Retinal pigment epithelial cell (primary cell): Measurements from ENCODE around the gene RALB.
A peak's percentile ranks its signal among the peaks of the same experiment; 100 is the strongest.

Experiments used
- DNase-seq: peaks from one replicate; pipeline ENCODE4 v3.0.0-alpha.2; 2010; ENCODE audit warnings: low read depth
- H3K4me3 ChIP-seq: 2 replicates; pipeline ENCODE4 v1.5.1; 2011; ENCODE audit warnings: mild to moderate bottlenecking, low read length, control low read depth, moderate library complexity
- TF ChIP-seq, protein P1 (sequence below): conservative IDR thresholded peaks from 2 replicates; pipeline ENCODE4 v1.5.1; 2011; ENCODE audit warnings: low read depth, low read length, control low read depth, inconsistent platforms

The RALB gene

DNA sequence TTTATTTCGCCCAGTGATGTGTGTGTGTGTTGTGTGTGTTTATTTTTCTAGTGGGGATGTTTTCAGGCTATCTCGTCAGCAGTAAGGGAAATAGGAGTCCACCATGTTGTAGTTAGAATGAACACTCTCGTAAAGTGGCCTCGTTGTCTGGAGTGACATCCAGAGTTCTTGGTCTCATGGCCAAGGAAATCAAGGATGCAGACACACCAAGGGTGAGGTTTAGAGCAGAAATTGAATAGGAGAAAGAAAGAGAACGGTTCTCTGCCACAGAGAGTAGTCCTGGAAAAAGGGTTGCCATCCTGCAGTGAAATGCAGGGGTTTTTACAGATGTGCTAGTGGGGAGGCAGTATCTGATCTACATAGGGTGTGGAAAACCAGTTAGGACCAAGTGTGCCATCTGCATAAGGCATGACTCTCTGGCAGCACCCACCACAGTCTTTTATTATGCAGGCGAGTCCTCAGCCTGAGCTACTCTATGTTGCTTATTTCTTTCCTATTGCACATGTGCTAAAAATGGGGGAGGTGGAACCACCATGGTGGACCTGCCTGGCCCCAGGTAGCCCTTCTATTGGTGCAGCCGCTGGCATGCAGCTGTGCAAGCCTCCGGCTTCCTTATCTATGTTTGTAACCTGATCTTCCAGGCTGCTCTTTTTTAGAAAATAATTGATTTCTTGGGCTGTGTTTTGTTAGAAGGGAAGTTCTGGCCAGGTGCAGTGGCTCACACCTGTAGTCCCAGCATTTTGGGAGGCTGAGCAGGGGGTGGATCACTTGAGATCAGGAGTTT is 23.2 kb downstream of the RALB start:
- no peak overlapping the region for H3K4me3 ChIP-seq
- DNase-seq: no peak
- TF ChIP-seq, protein P1, sequence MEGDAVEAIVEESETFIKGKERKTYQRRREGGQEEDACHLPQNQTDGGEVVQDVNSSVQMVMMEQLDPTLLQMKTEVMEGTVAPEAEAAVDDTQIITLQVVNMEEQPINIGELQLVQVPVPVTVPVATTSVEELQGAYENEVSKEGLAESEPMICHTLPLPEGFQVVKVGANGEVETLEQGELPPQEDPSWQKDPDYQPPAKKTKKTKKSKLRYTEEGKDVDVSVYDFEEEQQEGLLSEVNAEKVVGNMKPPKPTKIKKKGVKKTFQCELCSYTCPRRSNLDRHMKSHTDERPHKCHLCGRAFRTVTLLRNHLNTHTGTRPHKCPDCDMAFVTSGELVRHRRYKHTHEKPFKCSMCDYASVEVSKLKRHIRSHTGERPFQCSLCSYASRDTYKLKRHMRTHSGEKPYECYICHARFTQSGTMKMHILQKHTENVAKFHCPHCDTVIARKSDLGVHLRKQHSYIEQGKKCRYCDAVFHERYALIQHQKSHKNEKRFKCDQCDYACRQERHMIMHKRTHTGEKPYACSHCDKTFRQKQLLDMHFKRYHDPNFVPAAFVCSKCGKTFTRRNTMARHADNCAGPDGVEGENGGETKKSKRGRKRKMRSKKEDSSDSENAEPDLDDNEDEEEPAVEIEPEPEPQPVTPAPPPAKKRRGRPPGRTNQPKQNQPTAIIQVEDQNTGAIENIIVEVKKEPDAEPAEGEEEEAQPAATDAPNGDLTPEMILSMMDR: no peak

DNA sequence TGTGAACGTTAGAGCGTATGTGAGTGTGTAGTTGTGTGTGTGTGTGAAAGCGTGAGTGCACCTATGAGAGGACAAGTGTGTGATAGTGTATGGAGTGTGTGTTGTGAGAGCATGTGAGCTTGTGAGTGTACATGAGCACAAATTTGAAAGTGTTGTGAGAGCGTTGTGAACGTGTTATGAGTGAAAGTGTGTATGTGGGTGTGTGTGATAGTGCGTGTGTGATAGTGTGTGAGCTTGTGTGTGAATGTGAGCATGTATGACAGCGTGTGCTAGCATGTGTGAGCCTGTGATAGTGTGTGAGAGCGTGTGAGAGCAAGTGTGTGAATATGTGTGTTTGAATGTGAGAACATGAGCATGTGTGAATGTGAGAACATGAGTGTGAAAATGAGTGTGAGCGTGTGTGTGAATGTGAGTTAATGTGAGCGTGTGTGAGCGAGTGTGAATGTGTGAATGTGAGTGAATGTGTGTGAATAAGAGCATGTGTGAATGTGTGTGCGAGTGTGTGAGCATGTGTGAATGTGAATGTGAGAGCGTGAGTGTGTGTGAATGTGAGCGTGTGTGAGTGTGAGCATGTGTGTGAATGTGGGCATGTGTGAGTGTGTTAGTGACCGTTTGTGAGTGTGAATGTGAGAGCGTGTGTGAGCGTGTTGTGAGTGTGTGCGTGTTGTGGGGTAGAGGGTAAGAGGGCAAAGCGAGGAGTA is 25.0 kb downstream of the RALB start:
- DNase-seq: no peak
- H3K4me3 ChIP-seq: no peak overlapping the region
- TF ChIP-seq, protein P1: no peak

DNA sequence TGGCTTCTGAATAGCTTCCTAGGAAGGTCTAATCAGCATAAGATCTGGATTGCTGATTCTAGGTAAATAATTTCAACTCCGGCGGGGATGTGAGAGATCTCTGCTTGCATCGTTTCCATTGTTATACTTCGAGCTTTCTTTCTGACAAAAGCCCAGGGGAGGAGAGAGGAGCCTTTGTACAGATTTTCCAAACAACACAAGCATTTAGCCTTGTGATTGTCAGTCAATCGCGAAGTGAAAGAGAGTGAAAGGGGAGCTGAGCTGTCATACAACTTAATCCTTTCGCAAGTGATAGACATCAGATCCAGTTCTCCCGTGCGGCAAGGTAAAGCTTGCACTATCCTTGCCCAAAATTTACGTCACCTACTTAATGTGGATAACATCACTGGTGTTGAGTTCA is 26.2 kb downstream of the RALB start:
- H3K4me3 ChIP-seq: no peak overlapping the region
- no peak for DNase-seq
- TF ChIP-seq, protein P1: no peak

DNA sequence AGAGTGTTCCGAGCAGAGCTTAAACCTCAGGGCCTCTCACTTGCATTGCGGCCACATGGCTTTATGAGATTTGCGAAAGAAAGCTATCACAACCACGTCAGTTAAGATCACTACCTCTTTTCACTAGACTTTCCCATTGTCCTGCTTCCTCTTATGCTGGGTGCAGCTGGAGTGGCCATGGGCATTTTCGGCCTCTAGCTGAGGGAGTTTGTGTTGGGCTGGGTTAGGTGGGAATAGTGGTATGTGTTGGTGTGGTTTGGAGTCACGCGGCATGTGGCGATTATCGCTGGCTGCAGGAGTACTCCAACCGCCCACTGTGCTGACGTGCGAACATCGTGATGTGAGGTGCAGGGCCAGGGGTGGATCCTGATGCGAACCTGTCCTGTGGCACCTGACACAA is 27.1 kb downstream of the RALB start:
- TF ChIP-seq, protein P1: no peak
- no peak overlapping the region for H3K4me3 ChIP-seq
- DNase-seq: no peak

DNA sequence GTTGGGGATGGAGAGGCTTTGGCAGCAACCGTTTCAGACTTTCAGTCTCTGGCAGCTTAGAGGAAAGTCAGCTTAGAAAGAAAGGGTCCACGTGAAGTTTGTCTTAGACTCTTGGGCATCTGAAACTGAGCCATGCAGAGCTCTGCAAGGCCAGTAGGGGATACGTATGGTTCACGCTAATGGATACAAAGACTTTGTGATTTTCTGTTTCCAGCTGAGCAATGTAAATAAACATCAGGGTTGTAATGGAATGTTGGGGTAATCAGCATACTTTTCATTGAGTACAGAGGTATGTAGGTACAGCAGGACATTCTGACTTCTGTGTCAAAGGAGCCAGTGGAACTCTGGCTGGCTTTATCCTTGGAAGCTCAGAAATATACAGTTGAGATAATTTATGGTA is 31.0 kb downstream of the RALB start:
- DNase-seq: no peak
- TF ChIP-seq, protein P1: peak; percentile 60
- no peak overlapping the region for H3K4me3 ChIP-seq

DNA sequence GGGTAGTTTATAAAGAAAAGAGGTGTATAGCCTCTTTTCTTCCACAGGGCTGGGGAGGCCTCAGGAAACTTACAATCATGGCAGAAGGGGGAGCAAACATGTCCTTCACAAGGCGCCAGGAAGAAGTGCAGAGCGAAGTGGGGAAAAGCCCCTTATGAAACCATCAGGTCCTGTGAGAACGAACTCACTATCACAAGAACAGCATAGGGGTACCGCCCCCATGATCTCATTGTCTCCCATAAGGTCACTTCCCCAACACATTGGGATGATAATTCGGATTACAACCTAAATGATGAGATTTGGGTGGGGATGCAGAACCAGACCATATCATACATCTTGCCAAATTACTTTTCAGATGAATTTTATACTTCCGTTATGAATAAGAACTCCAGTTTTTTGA is 32.4 kb downstream of the RALB start:
- TF ChIP-seq, protein P1: no peak
- H3K4me3 ChIP-seq: no peak overlapping the region
- no peak for DNase-seq
